ENCODE data around the gene RNASEL.

GRCh38 chr1:182589520-182589919, 464 bp upstream of the RNASEL start:
- TF ChIP-seq POLR2A (IDR thresholded peaks at IDR 0.05; ENCODE audit: low read length) (no peak), GATA1 (IDR thresholded peaks at IDR 0.05; ENCODE audit: low read depth, low read length) (no peak)

All from erythroblast (primary cell).